AG04450 (cell line): Measurements from ENCODE around the gene SLC35F4. TPM values are rescaled to one million over a fixed set of nuclear protein-coding genes. Genes with fewer than 3 reads are reported as not detected.
A peak's percentile ranks its signal among the peaks of the same experiment; 100 is the strongest.

Experiments used
- CTCF ChIA-PET: fragments of 300-600, 350-600 bp; formaldehyde crosslinking; extraction: SDS; loops from one replicate; lab custom pipeline; 2022; ENCODE audit warnings: antibody characterized with exemption, inconsistent platforms; lab: Charles Lee
- POLR2A ChIA-PET: fragments of 350-600 bp; formaldehyde crosslinking; extraction: SDS; loops from one replicate; lab custom pipeline; 2021; ENCODE audit warnings: antibody characterized with exemption, inconsistent platforms; lab: Yijun Ruan, JAX
- DNase-seq: peaks from one replicate; pipeline ENCODE4 v3.0.0-alpha.2; 2011; ENCODE audit warnings: low read depth, low spot score
- H3K27ac ChIP-seq: one replicate; pipeline ENCODE4 v1.5.1; 2012; ENCODE audit warnings: low read depth, low read length, control low read depth
- H3K27me3 ChIP-seq: one replicate; pipeline ENCODE4 v1.6.0; 2012; ENCODE audit warnings: low read length; ENCODE audit not compliant: control insufficient read depth, insufficient read depth
- H3K4me3 ChIP-seq: 2 replicates; pipeline ENCODE4 v1.5.1; 2011; ENCODE audit warnings: mild to moderate bottlenecking, low read depth, low read length, control low read depth
- H3K9me3 ChIP-seq: 2 replicates; pipeline ENCODE4 v1.5.1; 2012; ENCODE audit warnings: low read length; ENCODE audit not compliant: control insufficient read depth, insufficient read depth
- CTCF ChIP-seq: IDR thresholded peaks from 2 replicates; pipeline ENCODE4 v1.5.1; 2011; ENCODE audit warnings: low read depth, low read length, control low read depth, inconsistent platforms
- polyA plus RNA-seq: library from polyadenylated mRNA; depleted of rRNA; stranded (reverse); fragments of >200 nt; gene quantifications from 2 replicates; pipeline ENCODE4 v1.2.3, GENCODE V29; 2011

SLC35F4 gene
- polyA plus RNA-seq, 1 experiment, result not detected

GRCh38 chr14:57659052-57659451 is 206.8 kb downstream of the SLC35F4 start:
- H3K27ac ChIP-seq, result no peak overlapping the region
- no peaks in the 10 kb centered on the region for H3K27me3 ChIP-seq
- DNase-seq, result no peak
- no peak overlapping the region for H3K4me3 ChIP-seq
- TF ChIP-seq CTCF, result no peak
- POLR2A ChIA-PET, result no interaction called here
- CTCF ChIA-PET, result no interaction called here
- H3K9me3 ChIP-seq, result no peaks in the 10 kb centered on the region; the same call in 1 of the 2 replicates

GRCh38 chr14:57657487-57657886 is 208.4 kb downstream of the SLC35F4 start:
- H3K27me3 ChIP-seq, result no peaks in the 10 kb centered on the region
- no peaks in the 10 kb centered on the region; the same call in 1 of the 2 replicates for H3K9me3 ChIP-seq
- no peak overlapping the region for H3K27ac ChIP-seq
- CTCF ChIA-PET, result no interaction called here
- no peak for TF ChIP-seq CTCF
- POLR2A ChIA-PET, result no interaction called here
- DNase-seq, result peak; percentile 0
- no peak overlapping the region for H3K4me3 ChIP-seq

GRCh38 chr14:57656853-57657252 is 209.0 kb downstream of the SLC35F4 start:
- CTCF ChIA-PET, result no interaction called here
- H3K27ac ChIP-seq, result no peak overlapping the region
- no peak overlapping the region for H3K4me3 ChIP-seq
- no peaks in the 10 kb centered on the region; the same call in 1 of the 2 replicates for H3K9me3 ChIP-seq
- DNase-seq, result no peak
- POLR2A ChIA-PET, result no interaction called here
- TF ChIP-seq CTCF, result no peak
- no peaks in the 10 kb centered on the region for H3K27me3 ChIP-seq

- Histone ChIP-seq H3K27ac (no peak overlapping the region), H3K4me3 (no peak overlapping the region), H3K27me3 (no peaks in the 10 kb centered on the region), H3K9me3 (peaks cover 3% of the 10 kb centered on the region)
- CTCF ChIA-PET, result no interaction called here
- POLR2A ChIA-PET, result no interaction called here
- no peak for TF ChIP-seq CTCF
- no peak for DNase-seq
Measured at GRCh38 chr14:57652769-57653168, 213.1 kb downstream of the SLC35F4 start.

- no peak for DNase-seq
Measured at GRCh38 chr14:57641776-57642175, 224.1 kb downstream of the SLC35F4 start.

More at GRCh38 chr14:57641776-57642175, 224.1 kb downstream of the SLC35F4 start:
- H3K9me3 ChIP-seq, result no peaks in the 10 kb centered on the region
- no peak for TF ChIP-seq CTCF
- H3K4me3 ChIP-seq, result no peak overlapping the region
- ChIA-PET POLR2A (no interaction called here), CTCF (no interaction called here)
- no peak overlapping the region for H3K27ac ChIP-seq
- no peaks in the 10 kb centered on the region for H3K27me3 ChIP-seq
